Stimulated activated CD8-positive, alpha-beta memory T cell treated with anti-CD3 and anti-CD28 coated beads, Interleukin-7, amount 100 ng/mL, for 48 hours (primary cell): Measurements from ENCODE around the gene FAR2.
A peak's percentile ranks its signal among the peaks of the same experiment; 100 is the strongest.
"Not testable (repeated sequence)": the region's sequence is repeated elsewhere in the genome, so short reads cannot be mapped to it uniquely, and the experiment has no call there.

Experiments
- DNase-seq, 2 donors: peaks; one replicate each; pipeline ENCODE4 v3.0.0-alpha.2; 2020; ENCODE audit warnings: low read depth in 1 of 2; ENCODE audit errors: extremely low read depth in 1 of 2

The FAR2 gene

GRCh38 chr12:29316752-29317151 is 167.7 kb downstream of the FAR2 start:
- no peak for DNase-seq

DNA sequence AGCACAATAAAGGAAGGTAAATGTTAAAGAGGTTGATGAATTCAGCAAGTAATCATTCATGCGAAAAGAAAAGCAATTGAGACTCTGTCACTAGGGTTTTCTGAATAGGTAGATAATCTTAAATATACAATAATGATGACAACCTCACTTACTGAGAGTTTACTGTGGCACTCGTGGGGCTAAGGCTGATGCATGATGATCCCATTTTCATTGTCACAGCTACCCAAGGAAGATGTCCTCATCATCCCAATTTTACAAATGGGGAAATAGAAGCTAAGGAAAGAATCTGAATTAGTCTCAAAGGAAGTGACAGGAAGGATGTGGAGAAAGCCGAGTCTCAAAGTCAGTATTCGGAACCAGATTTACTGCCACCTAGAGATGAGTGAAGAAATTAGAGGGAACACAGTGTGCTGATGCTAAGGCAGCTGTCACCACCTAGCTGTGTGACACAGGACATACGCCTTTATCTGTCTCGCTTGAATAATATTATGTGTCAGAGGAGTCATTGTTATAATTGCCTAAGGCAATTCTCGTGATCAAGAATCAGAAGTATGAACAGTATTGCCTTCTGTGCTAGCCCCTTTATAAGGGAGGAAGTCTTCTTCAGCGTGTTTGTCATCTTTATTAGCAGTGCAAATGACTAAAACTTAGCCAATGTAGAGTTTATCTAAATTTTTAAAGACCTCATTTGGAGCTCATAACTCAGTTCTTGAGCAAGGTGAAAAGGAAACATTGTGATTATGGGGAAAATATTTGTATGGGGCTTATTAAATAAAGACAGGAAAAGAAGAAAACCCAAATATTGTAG is 168.7 kb downstream of the FAR2 start:
- peak in 1 of 2 donors; percentile 9 for DNase-seq

DNA sequence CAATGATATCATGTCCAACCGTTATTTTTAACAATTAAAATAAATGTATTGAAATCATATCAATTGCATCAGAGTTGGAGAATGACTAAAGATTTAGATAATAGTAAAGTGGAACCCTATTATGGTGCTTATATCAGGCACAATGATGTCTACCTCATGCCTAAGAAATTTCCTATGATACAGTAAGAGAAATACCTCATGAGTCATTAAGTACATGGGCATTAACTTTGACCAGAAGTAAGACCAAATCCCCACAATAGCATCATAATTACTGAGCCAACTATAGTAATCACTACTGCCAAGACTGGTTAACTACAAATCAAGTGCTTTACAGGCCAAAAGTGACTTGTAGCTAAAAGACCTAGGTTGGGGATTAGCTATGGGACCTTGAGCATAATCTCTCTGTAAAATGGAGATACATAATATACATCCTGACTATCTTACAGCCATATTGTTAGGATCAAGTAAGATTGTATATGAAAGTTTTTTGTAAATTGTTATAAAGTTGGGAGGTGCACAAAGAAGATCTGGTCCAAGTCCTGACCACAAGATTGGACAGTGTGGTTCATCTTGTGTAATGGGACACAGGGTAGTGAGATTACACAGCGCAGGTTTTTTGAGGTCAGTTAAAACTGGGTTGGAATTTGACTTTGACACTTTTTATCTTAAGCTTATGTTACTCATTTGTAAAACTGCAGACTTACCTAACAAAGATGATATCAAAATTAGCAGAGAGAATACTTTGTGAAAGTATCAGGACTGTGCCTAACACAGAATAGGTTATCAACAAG is 171.4 kb downstream of the FAR2 start:
- no peak for DNase-seq

DNA sequence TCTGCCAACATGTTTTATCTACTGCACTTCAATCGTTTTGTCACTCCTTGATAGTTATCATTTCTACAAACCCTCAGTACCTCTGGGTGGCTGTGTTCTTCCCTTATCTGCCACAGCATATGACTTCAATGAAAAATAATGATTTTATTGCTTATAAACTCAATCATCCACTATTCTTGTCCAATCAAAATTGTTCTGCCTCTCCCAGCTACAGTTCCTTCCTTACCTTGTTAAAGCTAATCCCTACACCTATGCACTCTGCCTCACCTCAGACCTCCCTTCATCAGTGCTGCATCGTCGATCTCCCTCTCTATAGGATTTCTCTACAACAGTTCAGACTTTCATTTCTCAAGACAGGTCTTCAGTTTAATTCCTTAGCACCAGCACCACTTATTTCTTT is 173.1 kb downstream of the FAR2 start:
- no peak for DNase-seq

DNA sequence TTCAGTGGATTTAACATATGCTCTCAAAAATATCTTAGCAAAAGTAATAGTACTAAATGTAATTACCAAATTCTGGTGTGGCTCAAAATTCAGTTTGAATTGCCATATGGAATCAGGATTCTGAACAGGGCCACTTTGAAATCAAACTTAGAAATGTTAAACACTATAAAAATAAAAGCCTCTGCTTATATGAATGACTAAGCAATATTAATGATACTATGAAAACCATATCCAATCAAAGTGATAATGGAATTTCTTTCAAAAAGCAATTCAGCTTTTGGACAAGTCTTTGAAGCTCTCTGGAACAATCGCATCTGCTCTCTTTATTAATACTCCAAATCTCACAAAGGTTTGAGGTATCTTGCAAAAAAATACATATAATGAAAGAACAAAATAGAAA is 180.3 kb downstream of the FAR2 start:
- no peak for DNase-seq

DNA sequence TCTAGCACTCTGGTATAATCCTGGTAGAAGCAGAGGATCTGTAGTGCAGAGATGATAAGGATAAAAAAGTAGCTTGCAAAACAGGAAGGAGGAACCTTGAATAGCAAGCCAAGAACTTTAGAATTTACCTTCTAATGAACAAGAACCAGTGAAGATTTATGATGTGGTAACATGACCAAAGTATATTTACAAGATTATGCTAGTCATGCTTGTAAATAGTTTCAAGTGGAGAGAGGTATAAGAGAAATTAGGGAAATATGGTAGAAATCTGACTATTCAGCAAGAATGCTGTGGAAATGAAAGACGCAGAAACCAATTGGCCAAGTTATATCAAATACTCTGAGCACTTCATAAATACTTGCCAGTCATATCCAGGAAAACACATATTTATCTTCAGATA is 184.1 kb downstream of the FAR2 start:
- DNase-seq, result no peak

DNA sequence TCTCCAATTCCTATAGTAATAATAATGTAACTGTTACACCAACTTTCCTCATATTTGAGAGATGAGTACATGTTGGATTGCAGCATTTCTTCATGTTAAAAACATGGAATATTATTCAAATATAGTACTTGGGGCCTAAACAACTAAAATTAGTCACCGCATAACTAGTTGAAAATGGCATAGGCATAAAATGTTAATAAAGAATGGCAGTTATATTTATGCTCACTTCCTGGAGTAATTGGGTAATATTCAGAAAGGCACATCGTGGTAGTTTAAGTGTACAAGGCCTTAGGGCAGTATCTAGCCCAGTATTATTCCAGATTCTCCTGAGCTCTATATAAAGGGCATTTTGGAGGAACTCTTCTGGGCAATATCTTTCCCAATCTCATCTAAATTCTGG is 185.9 kb downstream of the FAR2 start:
- DNase-seq, result no peak

GRCh38 chr12:29337325-29337724 is 188.2 kb downstream of the FAR2 start:
- no peak for DNase-seq

DNA sequence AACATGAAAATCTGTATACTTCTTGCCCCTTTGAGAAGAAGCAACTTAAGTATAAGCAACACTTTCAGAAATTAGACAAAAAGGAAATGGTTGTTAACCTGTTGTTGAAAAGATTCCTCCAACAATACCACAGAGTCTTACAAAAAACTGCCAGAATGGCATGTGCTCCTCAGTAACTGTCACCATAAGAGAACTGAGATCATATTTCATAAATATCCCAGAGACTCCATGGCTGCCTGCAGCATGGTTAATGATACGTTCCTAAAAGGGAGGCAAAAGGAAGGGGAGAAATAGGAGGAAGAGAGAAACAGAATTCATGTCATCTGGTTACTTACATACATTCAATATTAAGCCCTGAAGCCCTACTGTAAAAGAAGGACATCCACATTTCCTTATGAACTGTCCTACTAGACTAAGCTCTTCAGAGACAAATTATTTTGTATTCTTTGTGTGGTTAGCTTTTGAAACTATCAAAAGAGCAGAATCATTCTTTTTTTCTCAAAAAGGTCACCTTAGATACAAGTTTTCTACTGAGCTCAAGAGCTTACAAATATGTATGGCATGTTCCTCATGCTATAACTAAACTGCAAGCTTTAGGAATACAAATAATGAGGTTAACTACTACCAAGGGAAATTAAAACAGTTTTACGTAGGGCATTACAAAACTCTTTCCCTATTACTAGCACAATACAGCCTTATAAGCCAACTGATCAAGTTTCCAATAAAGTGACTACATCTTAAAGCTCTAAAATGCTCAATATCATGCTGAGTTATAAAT is 194.1 kb downstream of the FAR2 start:
- no peak for DNase-seq

DNA sequence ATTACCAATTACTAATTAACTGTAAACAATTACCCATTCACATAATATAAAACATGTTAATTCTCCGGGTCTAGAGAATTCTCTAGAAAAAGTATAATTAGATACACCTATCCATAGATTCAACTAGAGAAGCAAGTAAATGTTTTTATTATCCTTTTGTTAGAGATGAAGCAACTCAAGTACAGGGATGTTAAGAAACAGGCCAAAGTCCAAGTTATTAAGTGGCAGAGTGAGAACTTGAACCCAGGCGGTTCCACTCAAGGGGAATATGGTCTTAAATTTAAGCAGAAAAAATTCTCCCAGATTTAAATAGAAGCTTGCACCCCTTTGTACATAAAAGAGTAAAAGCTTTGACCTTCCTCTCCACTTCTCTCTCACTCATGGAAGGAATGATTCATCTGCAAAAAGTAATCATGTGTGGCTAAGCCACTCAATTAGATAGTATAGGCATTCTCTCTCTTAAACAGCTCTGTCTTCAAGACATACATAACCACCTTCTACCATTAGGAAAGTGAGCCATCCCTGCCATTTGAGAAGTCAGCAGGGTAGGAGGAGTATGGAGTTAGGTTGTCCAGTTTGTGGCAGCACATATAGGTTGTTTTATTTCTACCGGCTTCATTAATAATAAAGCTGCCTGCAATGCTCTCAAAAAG is 197.8 kb downstream of the FAR2 start:
- DNase-seq, result no peak

DNA sequence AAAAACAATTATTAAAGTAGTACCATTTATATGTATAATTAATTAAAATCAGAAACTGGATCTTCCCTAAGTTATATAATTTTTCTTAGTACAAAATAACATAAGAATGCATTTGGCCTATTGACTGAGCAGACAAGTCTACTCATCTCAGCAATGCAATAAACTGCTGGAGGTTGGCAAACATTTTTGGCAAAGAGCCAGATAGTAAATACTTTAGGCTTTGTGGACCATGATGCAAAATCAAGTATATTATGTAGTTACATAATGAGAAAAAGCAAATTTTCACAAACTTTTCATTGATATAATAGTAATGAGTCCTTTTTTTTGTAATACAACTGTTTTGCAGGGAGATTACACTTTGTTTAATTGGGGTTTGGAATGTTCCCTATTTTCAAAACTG is 201.0 kb downstream of the FAR2 start:
- no peak for DNase-seq

DNA sequence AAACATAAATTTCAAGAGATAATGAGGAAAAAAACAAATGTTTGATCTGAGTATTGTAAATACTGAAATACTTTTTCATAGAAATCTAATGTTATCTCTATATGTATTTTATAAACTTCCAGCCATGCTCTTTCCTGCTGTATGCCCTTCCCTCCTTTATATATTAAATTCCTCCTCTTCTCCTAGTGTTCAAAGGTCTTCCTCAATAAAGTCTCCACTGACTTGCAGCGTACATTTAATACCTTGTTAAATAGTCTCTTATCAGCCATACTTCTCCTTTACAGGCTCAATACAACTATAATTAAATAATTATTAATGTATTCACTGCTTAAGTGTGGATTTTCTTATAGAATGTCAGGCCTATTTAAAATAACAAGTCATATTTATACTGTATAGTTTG is 205.9 kb downstream of the FAR2 start:
- DNase-seq, result no peak

DNA sequence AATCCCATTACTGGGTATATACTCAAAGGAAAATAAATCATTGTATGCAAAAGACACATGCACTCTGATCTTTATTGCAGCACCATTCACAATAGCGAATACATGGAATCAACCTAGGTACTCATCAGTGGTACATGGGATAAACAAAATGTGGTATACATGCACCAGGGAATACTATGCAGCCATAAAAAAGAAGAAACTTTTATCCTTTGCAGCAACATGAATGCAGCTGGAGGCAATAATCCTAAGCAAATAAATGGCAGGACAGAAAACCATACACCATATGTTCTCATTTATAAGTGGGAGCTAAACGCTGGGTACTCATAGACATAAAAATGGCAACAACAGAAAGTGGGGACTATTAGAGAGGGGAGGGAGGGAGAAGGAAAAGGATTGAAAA is 216.0 kb downstream of the FAR2 start:
- DNase-seq, result no peak

- no peak for DNase-seq
Measured at GRCh38 chr12:29374012-29374411, 224.9 kb downstream of the FAR2 start.

DNA sequence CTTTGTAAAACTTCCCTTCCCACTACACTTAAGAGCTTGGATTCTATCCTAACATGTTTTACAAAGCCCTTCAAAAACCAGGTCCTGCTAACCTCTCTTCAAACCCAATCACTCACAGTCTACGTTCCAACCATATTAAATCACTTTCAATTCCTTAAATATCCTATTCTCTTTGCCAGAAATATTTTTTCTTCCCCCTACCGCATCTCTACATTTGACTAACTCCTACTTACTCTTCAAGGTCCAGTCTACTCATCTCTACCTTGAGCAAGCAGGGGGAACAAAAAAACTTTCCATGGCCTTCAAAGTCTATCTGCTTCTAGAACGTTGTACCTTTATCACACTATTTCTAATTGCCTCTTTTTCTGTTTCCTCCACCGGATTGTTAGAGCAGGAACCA is 225.8 kb downstream of the FAR2 start:
- DNase-seq, result no peak

- DNase-seq, result no peak
Measured at GRCh38 chr12:29376118-29376517, 227.0 kb downstream of the FAR2 start.

- peak; percentile 72 to 83 for DNase-seq
Measured at GRCh38 chr12:29380536-29381523, 231.8 kb downstream of the FAR2 start, which contains the start of gene ERGIC2. Gene ERGIC2, minus strand, starts transcription at chr12:29381172. Its CDS starts 9,539 bp downstream, at chr12:29371633.

- DNase-seq, result no peak
Measured at GRCh38 chr12:29382251-29382650, 233.2 kb downstream of the FAR2 start.

- not testable (repeated sequence) for DNase-seq
Measured at GRCh38 chr12:29385194-29385593, 236.1 kb downstream of the FAR2 start.
